ENCODE results near the gene GBF1.

GBF1 gene

GRCh38 chr10:102403115-102403514 lies 157.8 kb downstream of the GBF1 start:
- H3K4me3 ChIP-seq (ENCODE audit: low read depth, low read length): no peak overlapping the region
- no peak for TF ChIP-seq CTCF (IDR thresholded peaks at IDR 0.05; ENCODE audit: low read depth, low read length, missing control alignments)
- DNase-seq (ENCODE audit: low read depth): no peak
- in situ Hi-C loops (cut with HindIII; ENCODE audit: low sequenced_read_pairs): no loop called here

GRCh38 chr10:102404361-102405107 lies 159.2 kb downstream of the GBF1 start:
- no peak overlapping the region for H3K4me3 ChIP-seq (ENCODE audit: low read depth, low read length)
- in situ Hi-C loops (cut with HindIII; ENCODE audit: low sequenced_read_pairs): no loop called here
- no peak for DNase-seq (ENCODE audit: low read depth)
- no peak for TF ChIP-seq CTCF (IDR thresholded peaks at IDR 0.05; ENCODE audit: low read depth, low read length, missing control alignments)

DNA sequence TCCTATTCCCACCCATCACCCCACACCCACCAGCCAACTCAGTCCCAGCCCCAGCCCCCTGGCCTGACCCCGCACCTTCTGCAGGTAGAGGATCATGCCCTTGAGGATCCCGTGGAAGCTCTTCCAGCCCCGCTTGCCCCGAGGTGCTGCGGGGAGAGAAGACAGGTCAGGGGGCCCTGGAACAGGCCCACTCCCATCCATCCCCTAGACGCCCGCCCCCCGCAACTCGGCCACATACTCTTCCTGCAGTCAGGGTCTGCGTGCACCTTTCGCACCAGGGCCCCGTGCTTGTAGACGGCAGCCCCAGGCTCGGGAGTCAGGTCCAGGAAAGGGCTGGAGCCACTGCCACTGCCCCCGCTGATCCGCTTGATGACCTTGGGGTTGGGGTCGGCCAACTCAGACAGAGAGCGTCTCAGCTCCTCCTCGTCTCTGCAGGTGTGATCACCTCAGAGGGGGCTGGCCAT lies 159.8 kb downstream of the GBF1 start:
- no peak overlapping the region for H3K4me3 ChIP-seq (ENCODE audit: low read depth, low read length)
- in situ Hi-C loops (cut with HindIII; ENCODE audit: low sequenced_read_pairs): no loop called here
- no peak for TF ChIP-seq CTCF (IDR thresholded peaks at IDR 0.05; ENCODE audit: low read depth, low read length, missing control alignments)
- no peak for DNase-seq (ENCODE audit: low read depth)

- no peak for DNase-seq (ENCODE audit: low read depth)
- no peak overlapping the region for H3K4me3 ChIP-seq (ENCODE audit: low read depth, low read length)
- TF ChIP-seq CTCF (IDR thresholded peaks at IDR 0.05; ENCODE audit: low read depth, low read length, missing control alignments): no peak
- in situ Hi-C loops (cut with HindIII; ENCODE audit: low sequenced_read_pairs): no loop called here
Observed at GRCh38 chr10:102405632-102406031, 160.3 kb downstream of the GBF1 start.

DNA sequence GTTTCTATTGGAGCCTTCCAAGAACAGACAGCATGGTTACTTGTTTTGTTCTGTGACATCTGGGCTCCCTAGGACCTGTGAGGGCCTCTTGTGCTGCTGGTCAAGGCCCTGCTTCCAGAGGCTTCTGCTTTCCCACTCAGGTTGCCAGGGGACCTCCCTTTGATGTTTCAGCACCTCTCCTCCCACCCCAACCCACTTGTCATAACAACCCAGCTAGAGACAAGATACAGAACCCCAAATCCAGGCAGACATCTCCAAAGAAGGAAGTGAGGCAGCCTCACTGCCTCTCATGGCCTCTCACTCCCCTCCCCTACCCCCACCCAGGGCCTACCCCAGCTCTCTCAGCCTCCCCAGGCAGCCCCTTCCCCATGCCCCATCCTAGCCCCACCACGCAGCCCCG lies 161.5 kb downstream of the GBF1 start:
- DNase-seq (ENCODE audit: low read depth): no peak
- no peak for TF ChIP-seq CTCF (IDR thresholded peaks at IDR 0.05; ENCODE audit: low read depth, low read length, missing control alignments)
- in situ Hi-C loops (cut with HindIII; ENCODE audit: low sequenced_read_pairs): no loop called here
- H3K4me3 ChIP-seq (ENCODE audit: low read depth, low read length): no peak overlapping the region

DNA sequence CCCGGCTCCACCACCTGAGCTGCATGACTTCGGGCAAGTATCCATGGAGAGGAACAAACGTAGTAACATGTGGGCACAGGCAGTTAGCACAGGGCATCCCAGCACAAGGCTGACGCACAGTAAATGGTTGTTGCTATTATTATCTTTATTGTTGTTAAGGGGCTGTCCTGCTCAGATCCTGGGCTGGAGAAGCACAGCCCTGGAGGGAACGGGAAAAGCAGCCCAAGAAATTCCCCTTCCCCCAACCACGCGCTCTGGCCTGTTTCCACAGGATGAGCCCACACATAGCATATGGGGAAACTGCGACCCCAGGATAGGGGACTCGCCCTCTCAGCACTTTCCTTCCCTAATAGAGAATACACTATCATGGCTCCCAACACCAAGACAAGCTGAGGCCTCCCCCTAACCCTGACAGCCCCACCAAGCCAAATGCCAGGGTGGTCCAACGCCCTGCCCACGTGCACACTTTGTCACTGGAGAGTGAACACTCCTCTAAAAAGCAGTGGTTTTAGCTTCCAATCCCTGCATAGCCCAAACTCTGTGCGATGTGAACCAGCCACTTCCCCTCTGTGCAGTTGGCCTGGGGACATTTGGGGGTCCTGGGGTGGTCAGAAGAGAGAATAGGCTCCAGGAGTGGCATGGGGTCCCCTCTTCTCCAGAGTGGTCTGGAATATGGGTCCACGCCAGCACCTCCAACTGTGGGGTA lies 162.2 kb downstream of the GBF1 start:
- no peak overlapping the region for H3K4me3 ChIP-seq (ENCODE audit: low read depth, low read length)
- no peak for TF ChIP-seq CTCF (IDR thresholded peaks at IDR 0.05; ENCODE audit: low read depth, low read length, missing control alignments)
- no peak for DNase-seq (ENCODE audit: low read depth)
- in situ Hi-C loops (cut with HindIII; ENCODE audit: low sequenced_read_pairs): no loop called here
